ENCODE measurements around the gene MAP3K6. TPM values are rescaled to one million over a fixed set of nuclear protein-coding genes. Genes with fewer than 3 reads are reported as not detected.

The MAP3K6 gene
- polyA plus RNA-seq, 2 of the 4 experiments (the other 2 are of a cell fraction), result 3.6 to 8.5 TPM

- DNase-seq (ENCODE audit: low read depth in 1 of 2, low spot score in 1 of 2) (no peak), ATAC-seq (no peak), FAIRE-seq (no peak)
- Histone ChIP-seq H3K9me3 (no peaks in the 10 kb centered on the region), H3K27ac (no peak overlapping the region), H3K4me1 (no peaks in the 10 kb centered on the region), H3K4me2 (no peak overlapping the region), H3K4me3 (no peak overlapping the region)
- WGBS (ENCODE audit: missing lambda C conversion rate), result 92% methylated on average over 9 of the region's 13 CpGs
- ChIA-PET POLR2A (no interaction called here), CTCF (interaction anchor here (0.9 to 4.6 kb wide), 3 partner anchors 10 to 13 kb away, joined by 3 to 13 read pairs (median 4); no protein-coding TSS in a partner anchor)
- no peak for TF ChIP-seq ESRRA (IDR thresholded peaks at IDR 0.05; ENCODE audit: borderline replicate concordance, low read length)
- no peak for TF ChIP-seq RARB (CRISPR knock-in tag; IDR thresholded peaks at IDR 0.05)
- no peak for TF ChIP-seq CTCF (IDR thresholded peaks at IDR 0.05)
- TF ChIP-seq TP53 (CRISPR knock-in tag; IDR thresholded peaks at IDR 0.05), result no peak
- no peak for TF ChIP-seq BCL3 (IDR thresholded peaks at IDR 0.05)
- no peak for TF ChIP-seq ZNF302 (CRISPR knock-in tag; IDR thresholded peaks at IDR 0.05)
- TF ChIP-seq NFE2L2 (conservative IDR thresholded peaks at IDR 0.05; ENCODE audit: low read length), result no peak
- TF ChIP-seq ZSCAN20 (CRISPR knock-in tag; IDR thresholded peaks at IDR 0.05), result no peak
- no peak for TF ChIP-seq HES2 (IDR thresholded peaks at IDR 0.05)
- no peak for TF ChIP-seq POLR2AphosphoS2 (conservative IDR thresholded peaks at IDR 0.05; ENCODE audit: low read length)
- no peak for TF ChIP-seq ATOH8 (CRISPR knock-in tag; IDR thresholded peaks at IDR 0.05; ENCODE audit: low read depth)
- TF ChIP-seq HOXA7 (CRISPR knock-in tag; IDR thresholded peaks at IDR 0.05), result no peak
- TF ChIP-seq MYC (IDR thresholded peaks at IDR 0.05; ENCODE audit: borderline replicate concordance, low read length), result no peak
- TF ChIP-seq BHLHE40 (IDR thresholded peaks at IDR 0.05; ENCODE audit: low read depth, low read length), result no peak
- TF ChIP-seq CBX8 (IDR thresholded peaks at IDR 0.05), result no peak
- no peak for TF ChIP-seq MAZ (IDR thresholded peaks at IDR 0.05; ENCODE audit: borderline replicate concordance, low read depth, low read length)
- no peak for TF ChIP-seq MAX (IDR thresholded peaks at IDR 0.05)
- TF ChIP-seq CHD4 (IDR thresholded peaks at IDR 0.05; ENCODE audit: borderline replicate concordance), result no peak
- no peak for TF ChIP-seq KDM1A (IDR thresholded peaks at IDR 0.05; ENCODE audit: low read depth)
- TF ChIP-seq NPAS2 (CRISPR knock-in tag; IDR thresholded peaks at IDR 0.05; ENCODE audit: borderline replicate concordance), result no peak
Measured at GRCh38 chr1:27405074-27405473, 38.3 kb upstream of the MAP3K6 start.

- ChIA-PET POLR2A (no interaction called here), CTCF (interaction anchor here (0.9 to 4.6 kb wide), 4 partner anchors 12 to 204 kb away, joined by 3 to 13 read pairs (median 3); no protein-coding TSS in a partner anchor)
- Histone ChIP-seq H3K9me3 (no peaks in the 10 kb centered on the region), H3K4me2 (no peak overlapping the region), H3K4me3 (no peak overlapping the region), H3K27ac (no peak overlapping the region), H3K4me1 (peaks cover 4% of the 10 kb centered on the region; the same call in 1 of the 3 replicates)
- ATAC-seq (no peak), DNase-seq (ENCODE audit: low read depth in 1 of 2, low spot score in 1 of 2) (no peak), FAIRE-seq (no peak)
- no peak for TF ChIP-seq ELK1 (IDR thresholded peaks at IDR 0.05; ENCODE audit: low read depth, low read length)
- TF ChIP-seq BHLHE40 (IDR thresholded peaks at IDR 0.05; ENCODE audit: low read depth, low read length), result no peak
- TF ChIP-seq HDAC2 (IDR thresholded peaks at IDR 0.05), result no peak
- no peak for TF ChIP-seq MAFK (IDR thresholded peaks at IDR 0.05; ENCODE audit: partially characterized antibody)
- no peak for TF ChIP-seq MAX (IDR thresholded peaks at IDR 0.05)
- no peak for TF ChIP-seq KDM1A (IDR thresholded peaks at IDR 0.05; ENCODE audit: low read depth)
- no peak for TF ChIP-seq SMC3 (IDR thresholded peaks at IDR 0.05)
- no peak for TF ChIP-seq CBX2 (IDR thresholded peaks at IDR 0.05; ENCODE audit: borderline replicate concordance, low read depth)
Measured at GRCh38 chr1:27403931-27404330, 37.2 kb upstream of the MAP3K6 start.
